GM19395 (cell line): ENCODE data around the gene UBA7.
"Not testable (repeated sequence)": the region's sequence is repeated elsewhere in the genome, so short reads cannot be mapped to it uniquely, and the experiment has no call there.

Source experiments
- ATAC-seq: cut with Tn5 transposase; IDR thresholded peaks from one replicate; pipeline ENCODE4 v1.9.1; 2021; ENCODE audit warnings: mild to moderate bottlenecking, moderate library complexity; ENCODE audit not compliant: unreplicated experiment

The UBA7 gene

DNA sequence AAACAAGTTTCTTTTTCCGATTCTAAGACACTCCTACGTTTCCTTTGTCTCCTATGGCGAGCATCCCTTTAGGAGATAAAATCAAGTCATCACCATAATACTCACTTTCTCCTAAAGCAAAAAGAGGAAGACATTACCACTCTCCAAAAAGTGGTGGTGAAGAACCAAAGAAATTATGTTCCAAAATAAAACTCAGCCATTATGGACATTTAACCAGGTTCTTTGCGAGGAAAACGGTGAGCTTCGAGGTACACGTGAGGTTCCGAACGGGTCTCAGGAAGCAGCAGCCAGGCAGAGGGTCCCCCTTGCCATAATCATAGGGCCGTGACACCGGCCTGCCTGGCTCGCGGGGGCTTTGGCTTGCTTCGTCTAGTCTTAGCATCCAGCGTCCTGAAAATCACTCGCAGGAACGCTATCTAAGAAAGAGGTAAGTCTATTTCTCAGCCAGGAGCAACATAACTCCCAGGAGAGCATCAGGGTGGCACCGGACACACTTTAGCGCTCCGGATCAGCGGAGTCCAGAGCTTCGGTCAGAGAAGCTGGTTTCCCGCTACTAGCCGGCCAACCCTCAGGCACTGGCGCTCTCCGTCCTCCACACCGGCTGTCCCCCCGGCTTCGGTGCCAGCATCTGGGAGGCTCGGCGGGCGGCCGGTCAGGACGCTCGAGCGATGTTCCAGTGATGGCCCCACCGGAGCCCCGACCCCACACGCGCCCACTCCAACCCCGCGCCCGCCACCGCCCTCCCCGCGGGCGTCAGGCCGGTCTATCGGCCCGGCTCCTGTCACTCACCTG, 28.0 kb downstream of the UBA7 start:
- peak; percentile 45 for ATAC-seq

DNA sequence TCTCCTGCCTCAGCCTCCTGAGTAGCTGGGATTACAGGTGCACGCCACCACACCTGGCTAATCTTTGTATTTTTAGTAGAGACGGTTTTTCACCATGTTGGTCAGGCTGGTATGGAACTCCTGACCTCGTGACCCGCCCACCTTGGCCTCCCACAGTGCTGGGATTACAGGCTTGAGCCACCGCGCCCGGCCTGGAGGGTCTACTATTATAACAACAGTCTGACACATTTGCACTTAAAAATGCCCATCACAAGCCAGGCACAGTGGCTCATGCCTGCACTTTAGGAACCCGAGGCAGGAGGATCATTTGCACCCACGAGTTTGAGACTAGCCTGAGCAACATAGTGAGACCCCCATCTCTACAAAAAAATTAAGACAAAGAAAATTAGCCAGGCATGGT, 31.5 kb downstream of the UBA7 start:
- ATAC-seq: not testable (repeated sequence)

DNA sequence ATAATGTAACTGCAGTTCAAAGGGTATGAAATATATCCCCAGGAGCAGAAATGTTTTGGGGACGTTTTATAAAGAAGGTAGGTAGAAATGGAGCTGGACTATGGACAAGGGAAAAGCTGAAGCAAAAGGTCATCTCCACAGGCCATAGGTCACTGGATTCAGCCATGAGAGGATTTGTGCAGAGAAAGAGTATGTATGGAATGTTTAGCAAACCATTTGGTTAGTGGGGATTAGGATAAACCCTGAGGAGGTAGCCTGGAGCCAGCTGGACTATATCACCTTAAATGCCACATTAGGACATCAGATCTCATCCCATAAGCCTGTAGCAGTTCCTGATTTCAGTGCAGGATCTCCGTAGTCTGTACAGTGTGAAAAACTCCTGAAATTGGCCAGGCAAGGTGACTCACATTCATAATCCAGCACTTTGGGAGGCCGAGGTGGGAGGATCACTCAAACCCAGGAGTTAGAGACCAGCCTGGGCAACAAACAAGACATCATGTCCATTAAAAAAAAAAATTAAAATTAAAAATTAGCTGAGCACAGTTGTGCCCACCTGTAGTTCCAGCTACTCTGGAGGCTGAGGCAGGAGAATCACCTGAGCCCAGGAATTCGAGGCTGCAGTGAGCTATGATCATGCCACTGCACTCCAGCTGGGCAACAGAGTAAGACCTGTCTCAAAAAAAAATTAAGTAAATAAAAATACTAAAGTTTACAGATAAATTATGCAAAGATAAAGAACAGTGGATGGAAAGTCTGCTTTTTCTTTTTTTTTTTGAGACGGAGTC, 32.1 kb downstream of the UBA7 start:
- no peak for ATAC-seq

DNA sequence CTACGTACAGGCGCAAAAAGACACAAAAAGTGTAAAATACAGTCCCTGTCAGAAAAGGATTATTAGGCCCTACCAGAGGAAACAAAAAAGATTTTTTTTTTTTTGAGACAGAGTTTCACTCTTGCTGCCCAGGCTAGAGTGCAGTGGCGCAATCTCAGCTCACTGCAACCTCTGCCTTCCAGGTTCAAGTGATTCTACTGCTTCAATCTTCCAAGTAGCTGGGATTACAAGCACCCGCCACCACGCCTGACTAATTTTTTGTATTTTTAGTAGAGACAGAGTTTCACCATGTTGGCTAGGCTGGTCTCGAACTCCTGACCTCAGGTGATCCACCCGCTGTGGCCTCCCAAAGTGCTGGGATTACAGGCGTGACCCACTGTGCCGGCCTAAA, 32.8 kb downstream of the UBA7 start:
- ATAC-seq: not testable (repeated sequence)

DNA sequence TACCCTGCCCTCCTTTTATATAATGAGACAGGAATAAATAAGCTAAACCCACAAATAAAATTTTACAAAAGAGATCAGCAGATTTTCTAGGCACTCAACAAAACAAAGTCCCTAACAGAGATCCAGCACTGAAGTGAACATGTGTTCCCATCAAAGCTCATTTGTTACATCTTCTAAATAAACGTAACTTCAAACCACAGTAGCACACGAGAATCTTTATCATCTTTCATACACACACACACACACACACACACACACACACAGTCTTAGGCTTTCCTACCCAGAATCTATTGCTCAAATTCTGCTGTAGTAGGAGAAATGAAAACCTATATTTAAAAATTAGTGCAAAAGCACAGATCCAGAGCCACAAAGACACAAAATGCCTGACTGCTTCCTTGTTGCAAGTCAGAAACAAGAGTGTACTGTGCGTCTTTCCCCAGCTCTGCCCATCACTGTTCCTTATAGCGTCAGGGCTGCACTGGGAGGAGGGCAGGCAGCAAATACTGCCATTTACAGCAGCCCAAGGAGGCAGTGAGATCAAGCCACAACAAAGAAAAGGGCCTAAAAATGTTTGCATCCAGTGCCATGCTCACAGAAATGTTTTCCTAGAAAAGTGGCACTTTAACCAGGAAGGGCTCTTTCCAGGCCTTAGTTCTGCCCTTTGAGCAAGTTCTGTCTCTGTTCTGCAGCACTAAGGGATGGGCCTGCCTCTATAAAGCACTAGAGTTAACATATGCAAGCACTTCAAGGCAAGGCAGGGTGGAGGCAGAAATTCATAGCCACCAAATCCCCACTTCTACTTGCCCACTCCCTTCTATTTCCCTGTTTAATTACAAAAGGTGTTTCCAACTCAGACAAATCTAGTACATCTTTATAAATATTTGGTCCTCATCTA, 33.4 kb downstream of the UBA7 start:
- no peak for ATAC-seq

DNA sequence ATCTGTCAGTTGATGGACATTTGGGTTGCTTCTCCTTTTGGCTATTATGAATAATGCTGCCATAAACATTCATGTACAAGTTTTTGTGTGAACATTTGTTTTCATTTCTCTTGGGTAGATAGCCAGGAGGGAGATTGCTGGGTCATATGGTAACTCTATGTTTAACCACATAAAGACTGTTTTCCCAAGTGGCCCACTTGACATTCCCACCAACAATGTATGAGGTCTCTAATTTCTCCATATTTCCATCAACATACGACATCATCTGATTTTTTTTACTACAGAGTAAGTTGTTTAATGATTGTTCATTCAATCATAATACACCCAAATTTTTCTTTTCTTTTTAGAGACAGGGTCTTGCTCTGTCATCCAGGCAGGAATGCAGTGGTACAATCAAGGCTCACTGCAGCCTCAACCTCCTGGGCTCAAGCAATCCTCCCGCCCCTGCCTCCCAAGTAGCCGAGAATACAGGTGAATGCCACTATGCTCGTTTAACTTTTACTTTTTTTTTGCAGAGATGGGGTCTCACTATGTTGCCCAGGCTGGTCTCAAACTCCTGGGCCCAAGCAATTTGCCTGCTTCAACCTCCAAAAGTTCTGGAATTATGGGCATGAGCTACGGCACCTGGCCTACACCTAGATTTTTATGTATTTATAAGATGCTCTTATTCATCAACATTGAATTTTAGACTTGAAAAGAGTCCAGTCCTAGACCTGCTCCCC, 34.2 kb downstream of the UBA7 start:
- no peak for ATAC-seq

DNA sequence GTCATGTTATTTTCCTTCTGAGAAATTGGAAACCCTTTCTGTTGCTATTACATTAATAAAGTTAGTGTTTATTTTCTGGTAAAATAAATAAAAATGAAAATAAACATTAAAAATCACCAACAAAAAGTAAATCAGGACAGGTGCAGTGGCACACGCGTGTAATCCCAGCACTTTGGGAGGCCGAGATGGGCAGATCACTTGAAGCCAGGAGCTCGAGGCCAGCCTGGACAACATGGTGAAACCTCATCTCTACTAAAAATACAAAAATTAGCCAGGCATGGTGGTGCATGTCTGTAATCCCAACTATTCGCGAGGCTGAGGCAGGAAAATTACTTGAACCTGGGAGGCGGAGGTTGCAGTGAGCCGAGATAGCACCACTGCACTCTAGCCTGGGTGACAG, 37.7 kb downstream of the UBA7 start:
- not testable (repeated sequence) for ATAC-seq

DNA sequence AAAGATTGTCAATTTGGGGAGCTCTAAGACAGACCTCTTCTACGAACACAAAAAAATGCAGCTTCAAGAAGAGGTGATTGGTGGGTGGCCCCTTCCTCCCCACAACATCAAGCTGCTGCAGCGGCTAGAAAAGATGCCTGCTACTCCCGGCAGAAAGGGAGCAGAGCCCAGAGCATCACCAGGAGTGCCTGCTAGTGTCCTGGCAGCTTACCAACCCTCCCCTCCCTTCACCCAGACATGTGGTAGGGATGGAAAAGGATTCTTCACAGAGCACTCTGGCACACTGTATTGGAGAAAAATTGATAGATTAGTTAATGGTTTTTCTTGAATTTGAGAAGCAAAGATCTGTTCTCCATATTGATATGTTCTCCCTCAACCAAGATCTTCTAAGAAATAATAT, 38.2 kb downstream of the UBA7 start:
- ATAC-seq: no peak

DNA sequence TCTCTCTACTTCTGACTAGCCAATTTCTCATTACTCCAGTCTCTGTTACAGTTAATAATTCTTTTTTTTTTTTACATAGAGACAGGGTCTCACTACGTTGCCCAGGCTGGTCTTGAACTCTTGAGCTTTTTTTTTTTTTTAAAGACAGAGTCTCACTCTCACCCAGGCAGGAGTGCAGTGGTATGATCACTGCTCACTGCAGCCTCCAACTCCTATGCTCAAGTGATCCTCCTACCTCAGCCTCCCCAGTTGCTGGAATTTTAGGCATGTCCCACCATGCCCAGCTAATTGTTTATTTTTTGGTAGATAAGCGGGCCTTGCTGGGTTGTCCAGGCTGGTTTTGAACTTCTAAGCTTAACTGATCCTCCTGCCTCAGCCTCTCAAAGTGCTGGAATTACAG, 41.0 kb downstream of the UBA7 start:
- no peak for ATAC-seq

DNA sequence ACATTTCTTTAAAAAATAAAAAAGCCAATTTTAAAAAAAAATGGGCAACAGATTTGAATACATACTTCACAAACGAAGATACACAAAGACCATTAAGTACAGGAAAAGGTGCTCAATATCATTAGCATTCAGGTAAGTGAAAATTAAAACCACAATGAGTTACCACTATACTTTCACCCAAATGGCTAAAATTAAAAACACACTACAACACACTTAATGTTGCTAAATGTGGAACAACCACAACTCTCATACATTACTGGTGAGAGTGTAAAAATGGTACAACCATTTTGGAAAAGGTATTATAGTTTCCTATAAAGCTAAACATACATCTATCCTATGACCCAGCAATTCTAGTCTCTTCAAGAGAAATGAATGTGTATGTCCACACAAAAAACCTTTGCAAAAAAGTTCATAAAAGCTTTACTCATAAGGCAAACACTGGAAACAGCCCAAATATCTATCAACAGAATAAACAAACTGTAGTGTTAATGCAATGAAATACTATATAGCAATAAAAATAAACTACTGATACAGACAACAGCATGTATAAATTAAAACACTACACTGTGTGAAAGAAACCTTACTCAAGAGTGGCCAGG, 42.3 kb downstream of the UBA7 start:
- ATAC-seq: no peak

DNA sequence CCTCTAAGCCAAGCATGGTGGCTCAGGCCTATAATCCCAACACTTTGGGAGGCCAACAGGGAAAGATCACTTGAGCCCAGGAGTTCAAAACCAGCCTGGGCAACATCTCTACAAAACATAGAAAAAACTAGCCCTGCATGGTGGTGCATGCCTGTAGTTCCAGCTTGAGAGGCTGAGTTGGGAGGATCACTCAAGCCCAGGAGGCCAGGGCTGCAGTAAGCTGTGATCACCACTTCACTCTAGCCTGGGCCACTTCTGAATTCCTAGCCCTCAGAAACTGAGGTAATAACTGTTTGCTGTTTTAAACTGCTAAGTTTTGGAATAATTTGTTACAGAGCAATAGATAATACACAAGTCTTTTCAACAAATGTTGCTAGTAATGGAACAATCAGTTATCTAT, 43.8 kb downstream of the UBA7 start:
- ATAC-seq: no peak

DNA sequence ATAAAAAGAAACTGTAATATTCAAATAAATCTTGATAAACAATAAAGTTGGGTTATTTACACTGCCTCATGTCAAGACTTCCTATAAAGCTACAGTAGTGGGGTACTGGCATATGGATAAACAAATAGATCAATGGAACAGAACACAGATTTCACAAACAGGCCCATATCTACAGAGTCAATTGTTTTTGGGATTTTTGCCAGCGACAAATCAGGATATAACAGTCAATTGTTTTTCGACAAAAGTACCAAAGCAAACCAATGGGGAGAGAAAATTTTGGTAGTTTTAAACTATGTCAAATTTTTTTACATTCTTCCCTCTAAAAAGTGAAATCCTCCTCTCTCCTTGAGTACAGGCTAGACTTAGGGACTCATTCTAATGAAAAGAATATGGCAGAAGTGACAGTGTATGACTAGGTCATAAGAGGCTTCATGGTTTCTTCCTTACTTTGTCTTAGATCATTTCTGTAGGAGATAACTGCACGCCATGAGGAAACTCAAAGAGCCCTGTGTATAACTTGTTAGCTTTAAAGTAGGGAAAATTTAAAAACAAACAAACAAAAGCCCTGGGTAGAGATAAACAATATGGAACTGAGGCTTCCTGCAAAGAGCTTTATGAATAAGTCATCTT, 44.4 kb downstream of the UBA7 start:
- ATAC-seq: no peak

DNA sequence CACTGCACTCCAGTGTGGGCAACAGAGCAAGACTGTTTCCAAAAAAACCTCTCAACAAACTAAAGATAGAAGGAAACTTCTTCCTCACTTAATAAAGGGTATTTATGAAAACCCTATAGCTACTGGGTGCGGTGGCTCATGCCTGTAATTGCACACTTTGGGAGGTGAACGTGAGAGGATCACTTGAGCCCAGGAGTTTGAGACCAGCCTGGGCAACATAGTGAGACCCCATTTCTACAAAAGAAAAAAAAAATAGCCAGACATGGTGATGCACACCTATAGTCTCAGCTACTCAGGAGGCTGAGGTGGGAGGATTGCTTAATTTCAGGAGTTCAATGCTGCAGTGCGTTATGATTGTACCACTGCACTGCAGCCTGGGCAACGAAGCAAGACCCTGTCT, 49.8 kb downstream of the UBA7 start:
- no peak for ATAC-seq

DNA sequence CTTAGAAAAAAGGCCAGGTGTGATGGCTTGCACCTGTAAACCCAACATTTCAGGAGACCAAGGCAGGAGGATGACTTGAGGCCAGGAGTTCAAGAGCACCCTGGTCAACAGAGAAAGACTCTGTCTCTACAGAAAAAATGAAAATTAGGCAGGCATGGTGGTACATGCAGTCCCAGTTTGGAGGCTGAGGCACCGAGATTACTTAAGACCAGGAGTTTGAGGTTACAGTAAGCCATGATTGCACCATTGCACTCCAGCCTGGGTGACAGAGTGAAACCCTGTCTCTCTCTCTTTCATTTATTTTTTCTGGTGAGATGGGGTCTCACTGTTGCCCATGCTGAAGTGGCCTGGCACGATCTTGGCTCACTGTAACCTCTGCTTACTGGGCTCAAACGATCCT, 52.1 kb downstream of the UBA7 start:
- no peak for ATAC-seq

DNA sequence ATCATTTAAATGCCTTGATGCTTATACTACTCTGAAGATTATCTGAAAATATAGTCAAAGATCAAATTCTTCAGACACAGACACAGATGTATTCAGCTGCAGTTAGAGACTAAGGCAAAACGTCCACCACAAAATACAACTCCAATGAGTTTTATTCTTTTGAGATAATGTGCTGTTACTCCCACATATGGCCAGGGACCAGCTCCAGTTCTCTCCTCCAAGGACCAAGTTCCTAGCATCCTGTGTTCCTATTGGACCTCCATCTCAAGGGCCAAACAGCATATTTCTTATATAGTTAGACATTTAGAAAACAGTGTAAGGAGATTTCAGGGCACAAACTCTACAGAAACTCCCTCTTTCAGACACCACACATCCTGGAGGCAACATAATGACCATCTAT, 54.5 kb downstream of the UBA7 start:
- ATAC-seq: no peak

DNA sequence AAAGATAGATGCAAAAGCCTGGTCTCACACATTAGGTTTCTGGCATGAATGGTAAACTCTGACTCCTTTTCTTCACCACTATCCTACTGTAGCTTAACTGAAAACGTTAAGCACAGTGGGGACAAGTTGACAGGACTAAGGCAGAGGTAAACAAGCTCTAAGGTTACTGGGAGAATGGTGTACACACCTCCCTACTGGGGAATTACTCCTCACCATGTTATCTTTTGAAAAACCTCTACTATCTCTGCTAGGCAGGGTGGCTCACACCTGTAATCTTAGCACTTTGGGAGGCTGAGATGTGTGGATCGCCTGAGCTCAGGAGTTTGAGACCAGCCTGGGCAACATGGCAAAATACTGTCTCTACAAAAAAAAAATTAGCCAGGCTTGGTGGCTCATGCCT, 56.6 kb downstream of the UBA7 start:
- no peak for ATAC-seq

DNA sequence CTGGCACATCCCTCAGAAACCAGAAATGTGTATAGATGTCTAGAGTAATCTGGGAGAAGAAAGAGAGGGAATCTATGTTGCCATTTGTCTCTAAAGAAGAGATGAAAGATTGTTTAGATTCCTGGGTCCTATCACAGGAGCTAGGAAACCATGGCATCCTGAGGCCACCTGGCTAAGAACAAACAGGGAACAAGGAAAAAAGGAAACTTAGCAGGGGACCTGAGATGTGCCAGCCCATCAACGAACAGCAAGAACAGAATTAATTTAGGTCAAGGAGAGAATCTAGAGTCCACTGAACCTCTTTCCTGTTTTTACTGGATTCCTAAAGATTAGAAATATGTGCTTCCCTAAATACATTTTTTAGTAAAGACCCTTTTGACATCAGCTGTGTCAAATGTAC, 57.7 kb downstream of the UBA7 start:
- no peak for ATAC-seq
